GM12878 (cell line): Measurements from ENCODE around the gene ZNF148. TPM values are rescaled to one million over a fixed set of nuclear protein-coding genes. Genes with fewer than 3 reads are reported as not detected.

Source experiments
- BACH1 ChIP-seq: fragments of 450-650 bp; IDR thresholded peaks from 2 replicates; pipeline ENCODE4 v1.6.1; 2017; ENCODE audit warnings: mild to moderate bottlenecking, borderline replicate concordance
- BCL3 ChIP-seq: IDR thresholded peaks from 2 replicates; pipeline ENCODE4 v1.6.1; 2011; ENCODE audit warnings: borderline replicate concordance, low read depth, mild to moderate bottlenecking, moderate library complexity, low read length; ENCODE audit not compliant: insufficient read depth, poor library complexity, severe bottlenecking
- CTCF ChIP-seq, 3 experiments: IDR thresholded peaks in 2 of 3; conservative IDR thresholded peaks in 1 of 3; 2 replicates each; pipeline ENCODE4 v1.5.1; 2011; ENCODE audit warnings: low read depth in 3 of 3, low read length in 3 of 3, mild to moderate bottlenecking in 3 of 3, control low read depth in 2 of 3, moderate library complexity in 2 of 3, inconsistent platforms in 1 of 3, mixed read lengths in 1 of 3; ENCODE audit not compliant: control insufficient read depth in 2 of 3, insufficient read depth in 1 of 3; ENCODE audit errors: extremely low read depth in 1 of 3
- LARP7 ChIP-seq: fragments of 450-650 bp; IDR thresholded peaks from 2 replicates; pipeline ENCODE4 v1.6.1; 2017; ENCODE audit warnings: mild to moderate bottlenecking
- NR2C2 ChIP-seq: IDR thresholded peaks from 2 replicates; pipeline ENCODE4 v1.6.1; 2011; ENCODE audit warnings: borderline replicate concordance, low read depth; ENCODE audit not compliant: control insufficient read depth, insufficient read length
- PAX8 ChIP-seq: fragments of 450-650 bp; IDR thresholded peaks from 2 replicates; pipeline ENCODE4 v1.6.1; 2017; ENCODE audit warnings: mild to moderate bottlenecking, moderate library complexity
- SIN3A ChIP-seq: IDR thresholded peaks from 2 replicates; pipeline ENCODE4 v1.6.1; 2012; ENCODE audit warnings: low read depth, low read length, improper control_type of control experiment
- SMAD1 ChIP-seq: fragments of 450-650 bp; IDR thresholded peaks from 2 replicates; pipeline ENCODE4 v1.6.1; 2018; ENCODE audit warnings: mild to moderate bottlenecking, low read depth; ENCODE audit not compliant: partially characterized antibody
- polyA plus RNA-seq, 11 experiments: library from polyadenylated mRNA; depleted of rRNA in 4 of 11; unstranded in 6 of 11; stranded (reverse) in 5 of 11; fragments of >200 nt; fragmentation: Nextera tagmentation in 4 of 11; fragmentation: Illumina TruSeq in 1 of 11; extraction: Ambion mirVana in 4 of 11; extraction: Trizol in 1 of 11; gene quantifications; 1 replicate in 1 of 11; 2 replicates in 10 of 11; pipeline versions ENCODE4 v1.2.1 to v1.2.3, GENCODE V29; 2011 to 2016; ENCODE audit warnings: inconsistent platforms in 2 of 11, missing spikeins in 2 of 11, low read depth in 1 of 11
- total RNA-seq, 4 experiments: library from RNA; depleted of rRNA in 3 of 4; stranded (reverse); fragments of >200 nt in 3 of 4; fragmentation: Illumina TruSeq in 1 of 4; extraction: Trizol in 1 of 4; gene quantifications; 2 replicates each; pipeline versions ENCODE4 v1.2.1 to v1.2.3, GENCODE V29; 2013 to 2021
- TF ChIP-seq, protein P1 (sequence below): fragments of 450-650 bp; IDR thresholded peaks from 2 replicates; pipeline ENCODE4 v1.6.1; 2016; ENCODE audit warnings: mild to moderate bottlenecking
- TF ChIP-seq, protein P2 (sequence below): IDR thresholded peaks from 2 replicates; pipeline ENCODE4 v1.6.1; 2012; ENCODE audit warnings: low read length, inconsistent platforms

ZNF148 gene
- total and polyA plus RNA-seq, 10 of the 15 experiments (the other 5 are each of a cell fraction or from before 2014, with no cell fraction given) = 8.6 to 40.4 (median 26.7) TPM

GRCh38 chr3:125398952-125399351 lies 23.8 kb upstream of the ZNF148 start (continued):
- no peak for TF ChIP-seq NR2C2
- TF ChIP-seq BACH1 = no peak
- TF ChIP-seq, protein P1, sequence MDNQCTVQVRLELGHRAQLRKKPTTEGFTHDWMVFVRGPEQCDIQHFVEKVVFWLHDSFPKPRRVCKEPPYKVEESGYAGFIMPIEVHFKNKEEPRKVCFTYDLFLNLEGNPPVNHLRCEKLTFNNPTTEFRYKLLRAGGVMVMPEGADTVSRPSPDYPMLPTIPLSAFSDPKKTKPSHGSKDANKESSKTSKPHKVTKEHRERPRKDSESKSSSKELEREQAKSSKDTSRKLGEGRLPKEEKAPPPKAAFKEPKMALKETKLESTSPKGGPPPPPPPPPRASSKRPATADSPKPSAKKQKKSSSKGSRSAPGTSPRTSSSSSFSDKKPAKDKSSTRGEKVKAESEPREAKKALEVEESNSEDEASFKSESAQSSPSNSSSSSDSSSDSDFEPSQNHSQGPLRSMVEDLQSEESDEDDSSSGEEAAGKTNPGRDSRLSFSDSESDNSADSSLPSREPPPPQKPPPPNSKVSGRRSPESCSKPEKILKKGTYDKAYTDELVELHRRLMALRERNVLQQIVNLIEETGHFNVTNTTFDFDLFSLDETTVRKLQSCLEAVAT = no peak
- TF ChIP-seq SIN3A = no peak
- TF ChIP-seq PAX8 = no peak
- no peak for TF ChIP-seq SMAD1
- TF ChIP-seq, protein P2, sequence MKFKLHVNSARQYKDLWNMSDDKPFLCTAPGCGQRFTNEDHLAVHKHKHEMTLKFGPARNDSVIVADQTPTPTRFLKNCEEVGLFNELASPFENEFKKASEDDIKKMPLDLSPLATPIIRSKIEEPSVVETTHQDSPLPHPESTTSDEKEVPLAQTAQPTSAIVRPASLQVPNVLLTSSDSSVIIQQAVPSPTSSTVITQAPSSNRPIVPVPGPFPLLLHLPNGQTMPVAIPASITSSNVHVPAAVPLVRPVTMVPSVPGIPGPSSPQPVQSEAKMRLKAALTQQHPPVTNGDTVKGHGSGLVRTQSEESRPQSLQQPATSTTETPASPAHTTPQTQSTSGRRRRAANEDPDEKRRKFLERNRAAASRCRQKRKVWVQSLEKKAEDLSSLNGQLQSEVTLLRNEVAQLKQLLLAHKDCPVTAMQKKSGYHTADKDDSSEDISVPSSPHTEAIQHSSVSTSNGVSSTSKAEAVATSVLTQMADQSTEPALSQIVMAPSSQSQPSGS = no peak
- TF ChIP-seq BCL3 = no peak
- no peak for TF ChIP-seq LARP7
- peak in 2 of 3 experiments; percentile 22 to 34; a peak in 4 of 6 replicates for TF ChIP-seq CTCF (IDR thresholded peaks at IDR 0.05 in 2 of 3, conservative IDR thresholded peaks at IDR 0.05 in 1 of 3; ENCODE audit: control insufficient read depth in 2 of 3, extremely low read depth in 1 of 3, insufficient read depth in 1 of 3, low read depth in 3 of 3, low read length in 3 of 3)
